CD4-positive, alpha-beta T cell treated with Interleukin-1 beta for 1 hour (primary cell): ENCODE data around the gene RPS6KL1.

Experiments
- DNase-seq, 2 donors: peaks; one replicate each; pipeline ENCODE4 v3.0.0-alpha.2; 2020 to 2022

Gene RPS6KL1

DNA sequence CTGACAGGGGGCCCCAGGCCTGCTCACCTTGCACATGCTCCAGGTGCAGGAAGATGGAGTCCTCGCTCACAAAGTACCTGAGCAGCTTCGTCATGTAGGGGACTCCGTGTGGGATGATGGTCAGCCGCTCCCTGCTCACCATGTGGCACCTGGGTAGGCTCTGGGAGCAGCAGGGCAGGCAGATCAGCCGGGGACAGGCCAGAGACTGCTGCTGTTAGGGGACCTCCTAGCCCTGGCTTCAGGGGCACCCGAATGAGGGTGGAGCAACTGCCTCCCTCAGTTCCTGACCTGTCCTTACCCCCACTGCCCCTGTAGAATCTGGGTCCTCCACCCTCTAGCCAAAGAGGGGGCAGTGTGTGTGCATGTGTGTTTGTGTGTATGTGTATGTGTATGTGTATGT, 11.8 kb downstream of the RPS6KL1 start:
- no peak for DNase-seq

DNA sequence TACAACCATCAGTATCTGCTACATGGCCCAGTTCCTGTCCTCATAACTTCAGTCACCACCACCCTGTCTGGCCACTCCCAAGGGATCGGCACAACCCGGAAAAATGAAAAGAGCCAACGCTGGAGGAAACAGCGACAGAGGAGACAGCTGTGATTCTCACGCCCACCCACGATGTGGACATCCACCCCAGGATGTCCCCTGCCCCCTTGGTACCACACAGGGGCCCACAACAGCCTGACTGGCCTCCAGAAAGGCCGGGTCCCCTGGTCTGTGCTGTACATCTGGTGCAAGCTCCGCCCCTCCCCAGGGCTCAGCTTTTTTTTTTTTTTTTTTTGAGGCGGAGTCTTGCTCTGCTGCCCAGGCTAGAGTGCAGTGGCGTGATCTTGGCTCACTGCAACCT, 12.5 kb downstream of the RPS6KL1 start:
- DNase-seq, result no peak

DNA sequence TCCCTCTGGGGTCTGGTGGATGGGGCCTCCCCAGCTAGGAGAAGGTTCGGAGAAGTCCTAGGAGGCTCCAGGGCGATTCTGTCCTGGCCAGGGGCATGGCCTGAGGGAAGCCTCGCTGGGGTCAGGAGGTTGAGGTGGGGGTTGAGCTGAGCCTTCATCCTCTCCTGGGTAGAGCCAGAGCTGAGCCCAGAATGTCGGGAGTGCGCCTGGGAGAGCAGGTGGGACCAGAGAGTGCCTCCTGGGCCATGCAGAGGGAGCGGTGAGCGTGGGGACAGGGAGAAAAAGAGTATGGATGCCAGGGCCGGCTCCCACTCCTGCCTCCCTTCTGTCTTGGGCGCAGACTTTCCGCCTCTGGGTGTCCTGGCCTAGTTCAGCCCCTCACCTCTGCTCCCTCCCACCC, 13.1 kb downstream of the RPS6KL1 start:
- DNase-seq, result no peak

DNA sequence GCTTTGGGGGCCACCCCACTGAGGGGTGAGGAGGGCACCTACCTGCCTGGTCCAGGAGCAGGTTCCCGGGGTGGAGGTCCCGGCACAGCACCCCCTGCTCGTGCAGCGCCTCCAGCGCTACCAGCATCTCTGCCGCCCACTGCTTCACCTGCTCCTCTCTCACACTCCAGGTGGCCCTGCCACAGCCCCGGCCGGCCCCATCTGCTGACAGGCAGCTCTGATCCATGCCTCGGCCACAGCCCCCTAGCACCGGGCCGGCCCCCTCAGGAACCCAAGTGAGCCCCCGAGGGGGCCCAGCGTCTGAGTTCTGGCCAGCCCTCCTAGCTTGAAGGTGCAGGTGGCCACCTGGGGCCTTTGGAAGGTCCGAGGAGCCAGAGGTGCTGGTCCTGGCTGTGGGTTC, 13.6 kb downstream of the RPS6KL1 start:
- DNase-seq, result no peak

DNA sequence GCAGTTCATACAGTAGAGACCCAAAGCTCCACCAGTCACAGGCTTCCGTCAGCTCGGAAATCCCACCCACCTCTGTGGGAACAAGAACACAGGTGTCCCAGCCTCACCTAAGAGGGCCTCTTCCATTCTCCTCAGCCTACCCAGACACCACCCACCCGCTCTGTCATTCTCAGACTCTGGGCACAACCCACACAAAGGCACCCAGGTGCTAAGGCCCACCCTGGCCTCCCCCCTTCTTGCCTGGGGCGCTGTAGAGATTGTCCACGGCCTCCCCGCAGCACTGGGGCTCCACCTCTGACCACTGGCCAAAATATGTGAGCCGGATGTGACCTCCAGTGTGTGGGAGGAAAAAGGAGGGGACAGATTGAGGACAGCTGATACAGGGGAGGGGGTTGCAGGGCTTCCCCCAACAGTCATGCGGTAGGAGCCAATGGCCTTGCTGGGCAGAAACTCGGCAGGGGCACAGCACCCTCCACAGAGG, 14.2 kb downstream of the RPS6KL1 start:
- DNase-seq, result no peak

- no peak for DNase-seq
Measured at GRCh38 chr14:74907744-74908143, 15.3 kb downstream of the RPS6KL1 start.

DNA sequence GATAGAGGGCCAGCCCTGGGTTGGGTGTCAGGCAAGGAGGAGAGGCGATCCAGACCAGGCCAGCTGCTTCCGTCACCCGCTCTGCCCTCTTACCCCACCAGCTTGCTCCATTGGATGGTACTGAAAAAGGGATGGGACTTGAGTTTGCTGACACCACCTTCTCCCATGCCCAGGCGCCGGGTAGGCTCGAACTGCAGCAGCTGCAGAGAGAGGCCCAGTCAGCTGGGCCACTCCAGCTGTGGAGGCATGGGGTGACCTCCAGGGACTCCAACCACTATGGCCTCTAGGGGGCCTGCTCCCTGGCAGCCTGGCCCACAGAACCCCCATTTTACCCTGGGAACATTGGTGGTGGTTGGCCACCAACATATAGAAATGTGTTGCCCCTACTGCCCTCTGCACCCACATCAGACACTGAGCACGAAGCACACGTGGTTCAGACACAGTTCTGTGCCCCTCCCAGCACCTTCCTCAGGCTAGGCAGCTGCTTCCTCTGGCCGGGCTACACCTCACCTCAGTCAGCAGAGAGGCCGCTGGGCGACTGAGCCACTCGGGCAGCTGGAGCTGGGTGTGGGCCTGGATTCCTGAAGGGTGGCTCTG, 16.0 kb downstream of the RPS6KL1 start:
- no peak for DNase-seq

GRCh38 chr14:74905595-74906142, 17.4 kb downstream of the RPS6KL1 start:
- peak; percentile 69 to 79 for DNase-seq

GRCh38 chr14:74904635-74905503, 18.2 kb downstream of the RPS6KL1 start:
- DNase-seq, result no peak

GRCh38 chr14:74902941-74903705, 19.9 kb downstream of the RPS6KL1 start:
- DNase-seq, result no peak

- DNase-seq, result no peak
Measured at GRCh38 chr14:74898694-74899093, 24.4 kb downstream of the RPS6KL1 start.

DNA sequence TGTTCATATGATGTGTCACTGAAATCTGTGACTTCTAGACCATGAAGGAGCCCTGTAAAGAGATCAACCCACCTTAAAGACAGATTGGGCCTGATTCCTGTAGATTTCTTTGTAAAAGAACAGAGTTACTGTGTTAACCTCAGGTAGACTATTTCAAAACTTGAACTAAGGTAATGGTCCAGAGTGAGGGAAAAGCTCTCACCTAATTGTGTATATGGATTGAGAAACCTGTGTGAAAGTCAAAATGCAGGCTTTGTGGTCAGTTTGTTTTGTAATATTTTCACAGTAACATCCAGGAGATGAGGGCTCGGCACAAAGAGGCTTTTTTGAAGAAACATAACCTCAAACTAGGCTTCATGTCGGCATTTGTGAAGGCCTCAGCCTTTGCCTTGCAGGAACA, 25.0 kb downstream of the RPS6KL1 start:
- DNase-seq, result no peak

GRCh38 chr14:74897642-74898041, 25.4 kb downstream of the RPS6KL1 start:
- DNase-seq, result no peak

GRCh38 chr14:74896400-74896799, 26.7 kb downstream of the RPS6KL1 start:
- DNase-seq, result no peak

- DNase-seq, result no peak
Measured at GRCh38 chr14:74893614-74894091, 29.4 kb downstream of the RPS6KL1 start.

DNA sequence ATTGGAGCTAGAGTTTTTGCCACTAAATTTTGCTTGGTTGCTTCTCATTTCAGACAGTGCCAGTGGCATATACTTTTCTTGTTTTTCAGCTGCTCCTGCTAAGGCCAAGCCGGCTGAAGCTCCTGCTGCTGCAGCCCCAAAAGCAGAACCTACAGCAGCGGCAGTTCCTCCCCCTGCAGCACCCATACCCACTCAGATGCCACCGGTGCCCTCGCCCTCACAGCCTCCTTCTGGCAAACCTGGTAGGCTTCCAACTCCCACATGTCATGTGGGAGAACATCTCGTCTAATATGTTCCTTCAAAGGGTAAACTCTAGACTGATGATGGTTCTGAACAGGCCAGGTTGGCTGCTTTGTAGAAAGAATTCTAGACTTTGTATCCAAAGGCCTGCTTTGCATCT, 30.3 kb downstream of the RPS6KL1 start:
- no peak for DNase-seq

- no peak for DNase-seq
Measured at GRCh38 chr14:74891870-74892269, 31.2 kb downstream of the RPS6KL1 start.

- DNase-seq, result no peak
Measured at GRCh38 chr14:74890262-74890661, 32.8 kb downstream of the RPS6KL1 start.

DNA sequence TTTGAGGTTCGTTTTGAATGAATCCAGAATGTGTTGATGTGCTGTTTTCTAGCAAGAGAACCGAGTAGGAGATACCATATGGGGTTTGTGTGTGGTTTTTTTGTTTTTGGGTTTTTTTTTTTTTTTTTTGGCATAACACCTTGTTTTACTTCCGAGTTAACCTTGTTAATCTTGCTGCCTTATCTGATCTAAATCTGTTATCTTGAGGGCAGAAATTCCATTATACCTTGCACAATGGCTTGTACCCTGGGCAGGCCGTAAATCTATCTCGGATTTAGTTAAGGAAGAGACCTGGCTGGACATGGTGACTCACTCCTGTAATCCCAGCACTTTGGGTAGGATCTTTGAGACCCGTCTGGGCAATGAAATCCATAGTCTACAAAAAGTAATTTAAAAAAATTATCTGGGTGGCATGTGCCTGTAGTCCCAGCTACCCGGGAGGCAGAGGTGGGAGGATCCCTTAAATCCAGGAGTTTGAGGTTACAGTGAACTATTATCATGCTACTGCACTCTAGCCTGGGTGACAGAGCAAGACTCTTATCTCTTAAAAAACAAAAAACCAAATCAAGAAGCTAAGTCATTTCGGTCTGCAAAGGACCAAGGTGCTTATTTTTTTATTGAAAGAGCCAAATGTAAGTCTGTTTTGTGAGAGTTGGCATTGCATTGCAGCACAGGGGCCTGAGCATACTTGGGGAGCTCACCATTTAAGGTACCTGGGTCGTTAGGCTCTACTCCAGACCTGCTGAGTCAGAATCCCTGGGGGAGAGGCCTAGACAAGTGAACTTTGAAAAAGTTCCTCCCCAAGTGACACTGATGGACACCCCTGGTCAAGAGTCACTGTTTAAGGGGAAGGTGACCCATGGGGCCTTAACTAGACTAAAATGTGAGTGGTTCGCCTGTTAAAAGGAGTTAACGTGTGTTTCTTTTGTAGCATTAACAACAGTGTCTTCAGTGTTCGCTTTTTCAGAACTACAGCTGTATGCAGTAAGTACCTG, 34.6 kb downstream of the RPS6KL1 start:
- no peak for DNase-seq

- no peak for DNase-seq
Measured at GRCh38 chr14:74886001-74886400, 37.1 kb downstream of the RPS6KL1 start.

- peak; percentile 47 to 69 for DNase-seq
Measured at GRCh38 chr14:74882103-74882920, 40.7 kb downstream of the RPS6KL1 start.
